ENCODE data around the gene FUT2. TPM values are rescaled to one million over a fixed set of nuclear protein-coding genes. Genes with fewer than 3 reads are reported as not detected.
A peak's percentile ranks its signal among the peaks of the same experiment; 100 is the strongest.

FUT2 gene
- total and polyA plus RNA-seq, 5 donors from 2014 or later = 0.10 to 0.67 TPM; not detected in 3

- Histone ChIP-seq H3K4me3 (ENCODE audit: low read depth, low read length) (no peak within 1 kb of the TSS), H3K27me3 (ENCODE audit: control insufficient read depth, insufficient read depth, low read length) (no peaks in the 10 kb centered on the region), H3K4me1 (ENCODE audit: control insufficient read depth, insufficient read depth, low read length, poor library complexity, severe bottlenecking) (peaks cover 7% of the 10 kb centered on the region), H3K27ac (ENCODE audit: insufficient read depth, low read length, poor library complexity, severe bottlenecking) (no peak within 1 kb of the TSS), H3K36me3 (ENCODE audit: control insufficient read depth, insufficient read depth, low read length) (no peaks in the 10 kb centered on the region), H3K9me3 (ENCODE audit: control insufficient read depth in 2 of 2, low read length in 2 of 2) (no peaks in the 10 kb centered on the region)
- H3K27ac Mint-ChIP-seq = no peak within 1 kb of the TSS
- peak within 1 kb of the TSS in 1 of 4 donors; percentile 2 for H3K4me3 Mint-ChIP-seq
- H3K27me3 Mint-ChIP-seq = no peaks in the 10 kb centered on the region
- peaks cover 0 to 6% (median 5%) of the 10 kb centered on the region in 4 donors for H3K4me1 Mint-ChIP-seq
- no peak for DNase-seq
- no peak for ATAC-seq (ENCODE audit: low read depth in 2 of 2)
- no peaks in the 10 kb centered on the region for H3K36me3 Mint-ChIP-seq
- H3K9me3 Mint-ChIP-seq = no peaks in the 10 kb centered on the region
Observed at GRCh38 chr19:48672994-48673393, 22.8 kb upstream of the FUT2 start, which contains the start of gene NTN5. Gene NTN5 (minus strand): TSS chr19:48673017. CDS start chr19:48670986, 2,031 bp downstream.

- Histone ChIP-seq H3K27me3 (ENCODE audit: control insufficient read depth, insufficient read depth, low read length) (no peaks in the 10 kb centered on the region), H3K27ac (ENCODE audit: insufficient read depth, low read length, poor library complexity, severe bottlenecking) (no peak overlapping the region), H3K4me3 (ENCODE audit: low read depth, low read length) (no peak overlapping the region), H3K36me3 (ENCODE audit: control insufficient read depth, insufficient read depth, low read length) (no peaks in the 10 kb centered on the region), H3K9me3 (ENCODE audit: control insufficient read depth in 2 of 2, low read length in 2 of 2) (no peaks in the 10 kb centered on the region), H3K4me1 (ENCODE audit: control insufficient read depth, insufficient read depth, low read length, poor library complexity, severe bottlenecking) (peaks cover 7% of the 10 kb centered on the region)
- H3K27ac Mint-ChIP-seq = no peak overlapping the region
- no peak for ATAC-seq (ENCODE audit: low read depth in 2 of 2)
- peaks cover 0 to 6% (median 5%) of the 10 kb centered on the region in 4 donors for H3K4me1 Mint-ChIP-seq
- H3K4me3 Mint-ChIP-seq = no peak overlapping the region
- no peaks in the 10 kb centered on the region for H3K36me3 Mint-ChIP-seq
- no peaks in the 10 kb centered on the region for H3K9me3 Mint-ChIP-seq
- no peaks in the 10 kb centered on the region for H3K27me3 Mint-ChIP-seq
- no peak for DNase-seq
Observed at GRCh38 chr19:48673436-48674100, 22.2 kb upstream of the FUT2 start.

GRCh38 chr19:48674216-48674809 is 21.5 kb upstream of the FUT2 start:
- H3K27ac Mint-ChIP-seq = no peak overlapping the region
- Histone ChIP-seq H3K4me1 (ENCODE audit: control insufficient read depth, insufficient read depth, low read length, poor library complexity, severe bottlenecking) (peaks cover 7% of the 10 kb centered on the region), H3K27me3 (ENCODE audit: control insufficient read depth, insufficient read depth, low read length) (no peaks in the 10 kb centered on the region), H3K27ac (ENCODE audit: insufficient read depth, low read length, poor library complexity, severe bottlenecking) (no peak overlapping the region), H3K4me3 (ENCODE audit: low read depth, low read length) (no peak overlapping the region), H3K9me3 (ENCODE audit: control insufficient read depth in 2 of 2, low read length in 2 of 2) (no peaks in the 10 kb centered on the region), H3K36me3 (ENCODE audit: control insufficient read depth, insufficient read depth, low read length) (no peaks in the 10 kb centered on the region)
- peaks cover 0 to 6% (median 5%) of the 10 kb centered on the region in 4 donors for H3K4me1 Mint-ChIP-seq
- H3K27me3 Mint-ChIP-seq = no peaks in the 10 kb centered on the region
- no peak for ATAC-seq (ENCODE audit: low read depth in 2 of 2)
- no peaks in the 10 kb centered on the region for H3K9me3 Mint-ChIP-seq
- no peak overlapping the region for H3K4me3 Mint-ChIP-seq
- no peaks in the 10 kb centered on the region for H3K36me3 Mint-ChIP-seq
- no peak for DNase-seq

- no peak overlapping the region for H3K4me3 Mint-ChIP-seq
- no peaks in the 10 kb centered on the region for H3K27me3 ChIP-seq (ENCODE audit: control insufficient read depth, insufficient read depth, low read length)
- no peaks in the 10 kb centered on the region for H3K36me3 Mint-ChIP-seq
Observed at GRCh38 chr19:48674921-48675824, 20.6 kb upstream of the FUT2 start.

GRCh38 chr19:48676487-48676886 is 19.3 kb upstream of the FUT2 start:
- Mint-ChIP-seq H3K27me3 (no peaks in the 10 kb centered on the region), H3K9me3 (no peaks in the 10 kb centered on the region), H3K27ac (no peak overlapping the region), H3K4me1 (peaks cover 0 to 6% (median 5%) of the 10 kb centered on the region in 4 donors), H3K36me3 (no peaks in the 10 kb centered on the region), H3K4me3 (no peak overlapping the region)
- ATAC-seq (ENCODE audit: low read depth in 2 of 2) (no peak), DNase-seq (no peak)
- Histone ChIP-seq H3K9me3 (ENCODE audit: control insufficient read depth in 2 of 2, low read length in 2 of 2) (no peaks in the 10 kb centered on the region), H3K27ac (ENCODE audit: insufficient read depth, low read length, poor library complexity, severe bottlenecking) (no peak overlapping the region), H3K4me1 (ENCODE audit: control insufficient read depth, insufficient read depth, low read length, poor library complexity, severe bottlenecking) (peaks cover 7% of the 10 kb centered on the region), H3K4me3 (ENCODE audit: low read depth, low read length) (no peak overlapping the region), H3K27me3 (ENCODE audit: control insufficient read depth, insufficient read depth, low read length) (no peaks in the 10 kb centered on the region), H3K36me3 (ENCODE audit: control insufficient read depth, insufficient read depth, low read length) (no peaks in the 10 kb centered on the region)

More at GRCh38 chr19:48674921-48675824, 20.6 kb upstream of the FUT2 start:
- peak; percentile 75 to 81 for ATAC-seq (ENCODE audit: low read depth in 2 of 2)
- Mint-ChIP-seq H3K27ac (peak overlapping the region in 2 of 3 donors; percentile 63 to 86), H3K4me1 (peaks cover 0 to 6% (median 5%) of the 10 kb centered on the region in 4 donors), H3K9me3 (no peaks in the 10 kb centered on the region), H3K27me3 (no peaks in the 10 kb centered on the region)
- Histone ChIP-seq H3K36me3 (ENCODE audit: control insufficient read depth, insufficient read depth, low read length) (no peaks in the 10 kb centered on the region), H3K9me3 (ENCODE audit: control insufficient read depth in 2 of 2, low read length in 2 of 2) (no peaks in the 10 kb centered on the region), H3K4me3 (ENCODE audit: low read depth, low read length) (no peak overlapping the region), H3K27ac (ENCODE audit: insufficient read depth, low read length, poor library complexity, severe bottlenecking) (no peak overlapping the region), H3K4me1 (ENCODE audit: control insufficient read depth, insufficient read depth, low read length, poor library complexity, severe bottlenecking) (peaks cover 7% of the 10 kb centered on the region)
- DNase-seq = peak; percentile 57 to 82 (median 80)

GRCh38 chr19:48676887-48677286 is 18.9 kb upstream of the FUT2 start:
- Mint-ChIP-seq H3K4me1 (peaks cover 0 to 6% (median 5%) of the 10 kb centered on the region in 4 donors), H3K27me3 (no peaks in the 10 kb centered on the region), H3K27ac (no peak overlapping the region), H3K4me3 (no peak overlapping the region), H3K9me3 (no peaks in the 10 kb centered on the region), H3K36me3 (no peaks in the 10 kb centered on the region)
- H3K36me3 ChIP-seq (ENCODE audit: control insufficient read depth, insufficient read depth, low read length) = no peaks in the 10 kb centered on the region
- no peak overlapping the region for H3K4me3 ChIP-seq (ENCODE audit: low read depth, low read length)
- no peak overlapping the region for H3K27ac ChIP-seq (ENCODE audit: insufficient read depth, low read length, poor library complexity, severe bottlenecking)
- H3K9me3 ChIP-seq (ENCODE audit: control insufficient read depth in 2 of 2, low read length in 2 of 2) = no peaks in the 10 kb centered on the region
- H3K4me1 ChIP-seq (ENCODE audit: control insufficient read depth, insufficient read depth, low read length, poor library complexity, severe bottlenecking) = peaks cover 7% of the 10 kb centered on the region
- no peak for ATAC-seq (ENCODE audit: low read depth in 2 of 2)
- no peak for DNase-seq
- H3K27me3 ChIP-seq (ENCODE audit: control insufficient read depth, insufficient read depth, low read length) = no peaks in the 10 kb centered on the region

GRCh38 chr19:48678201-48678600 is 17.6 kb upstream of the FUT2 start:
- H3K4me3 ChIP-seq (ENCODE audit: low read depth, low read length) = no peak overlapping the region
- no peaks in the 10 kb centered on the region for H3K9me3 Mint-ChIP-seq
- DNase-seq = no peak
- peaks cover 0 to 6% (median 5%) of the 10 kb centered on the region in 4 donors for H3K4me1 Mint-ChIP-seq
- H3K27ac Mint-ChIP-seq = no peak overlapping the region
- no peaks in the 10 kb centered on the region for H3K27me3 ChIP-seq (ENCODE audit: control insufficient read depth, insufficient read depth, low read length)
- H3K4me3 Mint-ChIP-seq = no peak overlapping the region
- H3K4me1 ChIP-seq (ENCODE audit: control insufficient read depth, insufficient read depth, low read length, poor library complexity, severe bottlenecking) = peaks cover 7% of the 10 kb centered on the region
- H3K27ac ChIP-seq (ENCODE audit: insufficient read depth, low read length, poor library complexity, severe bottlenecking) = no peak overlapping the region
- H3K36me3 Mint-ChIP-seq = no peaks in the 10 kb centered on the region
- no peaks in the 10 kb centered on the region for H3K36me3 ChIP-seq (ENCODE audit: control insufficient read depth, insufficient read depth, low read length)
- no peak for ATAC-seq (ENCODE audit: low read depth in 2 of 2)
- H3K9me3 ChIP-seq (ENCODE audit: control insufficient read depth in 2 of 2, low read length in 2 of 2) = no peaks in the 10 kb centered on the region
- peaks cover 1% of the 10 kb centered on the region for H3K27me3 Mint-ChIP-seq
